Measurements from ENCODE around the gene FAM3C.
A peak's percentile ranks its signal among the peaks of the same experiment; 100 is the strongest.

FAM3C gene

DNA sequence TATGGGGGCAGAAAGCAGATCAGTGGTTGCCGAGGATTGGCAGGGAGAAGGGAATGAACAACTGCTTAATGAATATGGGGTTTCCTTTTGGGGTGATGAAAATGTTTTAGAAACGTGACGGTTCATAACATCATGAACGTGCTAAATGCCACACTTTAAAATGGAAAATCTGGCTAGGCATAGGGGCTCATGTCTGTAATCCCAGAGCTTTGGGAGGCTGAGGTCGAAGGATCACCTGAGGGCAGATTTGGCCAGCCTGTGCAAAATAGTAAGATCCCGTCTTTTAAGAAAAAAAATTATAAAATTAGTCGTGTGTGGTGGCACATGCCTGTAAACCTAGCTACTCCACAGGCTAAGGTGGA, 3.1 kb downstream of the FAM3C start:
- H2BK12ac ChIP-seq (ENCODE audit: low read length): no peak overlapping the region
- no peaks in the 10 kb centered on the region for H3K27me3 ChIP-seq (ENCODE audit: control insufficient read depth in 3 of 3, insufficient read depth in 3 of 3, low read depth in 1 of 3, low read length in 3 of 3)
- H4K91ac ChIP-seq (ENCODE audit: low read depth, low read length, poor library complexity): no peak overlapping the region
- H3K36me3 ChIP-seq (replicated peaks in 1 of 2; ENCODE audit: control insufficient read depth in 2 of 2, insufficient read depth in 2 of 2, low read length in 2 of 2): peaks cover 0 to 21% of the 10 kb centered on the region in 2 donors
- no peak overlapping the region for H2AFZ ChIP-seq (ENCODE audit: low read length)
- no peak overlapping the region for H2AK5ac ChIP-seq (ENCODE audit: low read depth, low read length)
- no peak overlapping the region for H3K23ac ChIP-seq (ENCODE audit: low read depth, low read length, poor library complexity)
- no peak overlapping the region for H3K27ac ChIP-seq (replicated peaks; ENCODE audit: low read length)
- no peak overlapping the region for H2BK5ac ChIP-seq (ENCODE audit: low read length)
- H3K18ac ChIP-seq (ENCODE audit: low read length): no peak overlapping the region
- no peak overlapping the region for H3K4me2 ChIP-seq (ENCODE audit: insufficient read depth, low read length, poor library complexity, severe bottlenecking)
- H2BK120ac ChIP-seq (ENCODE audit: low read depth, low read length): no peak overlapping the region
- H3K14ac ChIP-seq (ENCODE audit: low read length): no peak overlapping the region
- H3K9ac ChIP-seq (ENCODE audit: low read depth, low read length, poor library complexity): no peak overlapping the region
- H3K9me3 ChIP-seq (replicated peaks in 1 of 2; ENCODE audit: control insufficient read depth in 2 of 2, insufficient read depth in 1 of 2, low read depth in 1 of 2, low read length in 2 of 2): peaks cover 0 to 10% of the 10 kb centered on the region in 2 donors
- H3K4me3 ChIP-seq (ENCODE audit: low read length in 2 of 2): no peak overlapping the region
- WGBS, 2 donors (ENCODE audit: extremely low coverage in 2 of 2, insufficient read length in 2 of 2, insufficient replicate concordance in 1 of 2): no CpG with 5 or more reads among the region's 7 CpGs
- peaks cover 1% of the 10 kb centered on the region for H3K79me1 ChIP-seq (ENCODE audit: low read depth, low read length)
- H2BK15ac ChIP-seq (ENCODE audit: low read length): no peak overlapping the region
- peaks cover 4 to 5% of the 10 kb centered on the region in 2 donors for H3K4me1 ChIP-seq (ENCODE audit: control insufficient read depth in 2 of 2, insufficient read depth in 1 of 2, low read depth in 1 of 2, low read length in 2 of 2)
- no peak overlapping the region for H4K8ac ChIP-seq (ENCODE audit: low read depth, low read length)
- H3K4ac ChIP-seq (ENCODE audit: low read length): no peak overlapping the region
- no peak for DNase-seq (ENCODE audit: low spot score)

DNA sequence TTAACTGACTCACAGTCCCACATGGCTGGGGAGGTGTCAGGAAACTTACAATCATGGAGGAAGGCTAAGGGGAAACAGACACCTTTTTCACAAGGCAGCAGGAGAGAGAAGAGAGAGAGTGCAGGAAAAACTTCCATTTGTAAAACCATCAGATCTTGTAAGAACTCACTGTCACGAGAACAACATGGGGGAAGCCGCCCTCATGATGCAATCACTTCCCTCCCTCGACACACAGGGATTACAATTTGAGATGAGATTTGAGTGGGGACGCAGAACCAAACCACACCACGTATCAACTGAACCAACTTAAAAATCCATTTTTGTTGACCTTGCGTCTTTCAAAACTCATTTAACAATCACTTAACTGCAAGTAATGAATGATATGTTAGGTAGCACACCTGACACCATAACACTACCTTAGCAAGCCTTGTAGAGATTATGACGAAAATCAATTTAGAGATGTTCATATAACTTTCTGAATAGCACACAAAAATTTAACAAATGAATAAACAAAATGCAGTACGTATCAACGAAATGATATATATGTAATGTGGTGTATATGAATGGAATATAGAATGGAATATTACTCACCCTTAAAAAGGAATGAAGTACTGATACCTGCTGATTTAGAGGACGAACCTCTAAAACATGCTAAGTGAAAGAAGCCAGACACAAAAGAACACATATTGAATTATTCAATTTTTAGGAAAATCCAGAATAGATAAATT, 3.7 kb downstream of the FAM3C start:
- no peak overlapping the region for H2AFZ ChIP-seq (ENCODE audit: low read length)
- peaks cover 0 to 10% of the 10 kb centered on the region in 2 donors for H3K9me3 ChIP-seq (replicated peaks in 1 of 2; ENCODE audit: control insufficient read depth in 2 of 2, insufficient read depth in 1 of 2, low read depth in 1 of 2, low read length in 2 of 2)
- WGBS, 2 donors (ENCODE audit: extremely low coverage in 2 of 2, insufficient read length in 2 of 2, insufficient replicate concordance in 1 of 2): no CpG with 5 or more reads among the region's 10 CpGs
- H4K8ac ChIP-seq (ENCODE audit: low read depth, low read length): no peak overlapping the region
- no peak overlapping the region for H3K9ac ChIP-seq (ENCODE audit: low read depth, low read length, poor library complexity)
- peaks cover 0 to 21% of the 10 kb centered on the region in 2 donors for H3K36me3 ChIP-seq (replicated peaks in 1 of 2; ENCODE audit: control insufficient read depth in 2 of 2, insufficient read depth in 2 of 2, low read length in 2 of 2)
- H3K14ac ChIP-seq (ENCODE audit: low read length): no peak overlapping the region
- no peak overlapping the region for H2BK5ac ChIP-seq (ENCODE audit: low read length)
- no peak overlapping the region for H3K4ac ChIP-seq (ENCODE audit: low read length)
- peaks cover 4 to 5% of the 10 kb centered on the region in 2 donors for H3K4me1 ChIP-seq (ENCODE audit: control insufficient read depth in 2 of 2, insufficient read depth in 1 of 2, low read depth in 1 of 2, low read length in 2 of 2)
- H2BK120ac ChIP-seq (ENCODE audit: low read depth, low read length): no peak overlapping the region
- no peaks in the 10 kb centered on the region for H3K27me3 ChIP-seq (ENCODE audit: control insufficient read depth in 3 of 3, insufficient read depth in 3 of 3, low read depth in 1 of 3, low read length in 3 of 3)
- H3K4me2 ChIP-seq (ENCODE audit: insufficient read depth, low read length, poor library complexity, severe bottlenecking): no peak overlapping the region
- peaks cover 1% of the 10 kb centered on the region for H3K79me1 ChIP-seq (ENCODE audit: low read depth, low read length)
- no peak overlapping the region for H2BK12ac ChIP-seq (ENCODE audit: low read length)
- H3K27ac ChIP-seq (replicated peaks; ENCODE audit: low read length): no peak overlapping the region
- no peak overlapping the region for H3K23ac ChIP-seq (ENCODE audit: low read depth, low read length, poor library complexity)
- H3K18ac ChIP-seq (ENCODE audit: low read length): no peak overlapping the region
- H2AK5ac ChIP-seq (ENCODE audit: low read depth, low read length): no peak overlapping the region
- no peak overlapping the region for H4K91ac ChIP-seq (ENCODE audit: low read depth, low read length, poor library complexity)
- no peak overlapping the region for H2BK15ac ChIP-seq (ENCODE audit: low read length)
- no peak overlapping the region for H3K4me3 ChIP-seq (ENCODE audit: low read length in 2 of 2)
- DNase-seq (ENCODE audit: low spot score): no peak

DNA sequence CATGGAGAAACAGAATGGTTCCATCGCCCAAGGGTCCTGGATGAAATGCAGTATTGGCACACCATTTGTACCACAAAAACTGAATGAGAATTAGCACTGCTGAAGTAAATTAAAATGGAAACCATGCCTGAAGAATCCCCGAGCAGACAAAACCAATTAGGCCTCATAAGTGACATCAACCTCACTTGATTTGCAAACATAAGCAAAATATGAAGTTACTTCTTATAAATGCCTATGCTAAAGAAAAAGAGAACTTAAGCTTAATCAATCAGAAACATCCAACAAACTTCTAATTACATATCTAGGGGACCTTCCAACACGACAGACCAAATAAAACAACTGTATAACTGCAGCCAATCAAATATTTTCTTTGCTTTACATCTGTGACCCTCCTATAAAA, 4.4 kb downstream of the FAM3C start:
- H4K8ac ChIP-seq (ENCODE audit: low read depth, low read length): no peak overlapping the region
- peaks cover 1% of the 10 kb centered on the region for H3K79me1 ChIP-seq (ENCODE audit: low read depth, low read length)
- H2BK12ac ChIP-seq (ENCODE audit: low read length): no peak overlapping the region
- H3K9me3 ChIP-seq (replicated peaks in 1 of 2; ENCODE audit: control insufficient read depth in 2 of 2, insufficient read depth in 1 of 2, low read depth in 1 of 2, low read length in 2 of 2): peaks cover 0 to 10% of the 10 kb centered on the region in 2 donors
- no peak overlapping the region for H3K9ac ChIP-seq (ENCODE audit: low read depth, low read length, poor library complexity)
- H3K23ac ChIP-seq (ENCODE audit: low read depth, low read length, poor library complexity): no peak overlapping the region
- H3K4me3 ChIP-seq (ENCODE audit: low read length in 2 of 2): peak overlapping the region in 1 of 2 donors; percentile 59
- no peak overlapping the region for H3K27ac ChIP-seq (replicated peaks; ENCODE audit: low read length)
- peaks cover 0 to 21% of the 10 kb centered on the region in 2 donors for H3K36me3 ChIP-seq (replicated peaks in 1 of 2; ENCODE audit: control insufficient read depth in 2 of 2, insufficient read depth in 2 of 2, low read length in 2 of 2)
- WGBS, 2 donors (ENCODE audit: extremely low coverage in 2 of 2, insufficient read length in 2 of 2, insufficient replicate concordance in 1 of 2): no CpG with 5 or more reads among the region's 3 CpGs
- no peak overlapping the region for H3K4me2 ChIP-seq (ENCODE audit: insufficient read depth, low read length, poor library complexity, severe bottlenecking)
- H4K91ac ChIP-seq (ENCODE audit: low read depth, low read length, poor library complexity): no peak overlapping the region
- H3K27me3 ChIP-seq (ENCODE audit: control insufficient read depth in 3 of 3, insufficient read depth in 3 of 3, low read depth in 1 of 3, low read length in 3 of 3): no peaks in the 10 kb centered on the region
- H3K14ac ChIP-seq (ENCODE audit: low read length): no peak overlapping the region
- no peak overlapping the region for H3K4ac ChIP-seq (ENCODE audit: low read length)
- H2AFZ ChIP-seq (ENCODE audit: low read length): no peak overlapping the region
- no peak overlapping the region for H2BK15ac ChIP-seq (ENCODE audit: low read length)
- DNase-seq (ENCODE audit: low spot score): no peak
- no peak overlapping the region for H2BK120ac ChIP-seq (ENCODE audit: low read depth, low read length)
- H2BK5ac ChIP-seq (ENCODE audit: low read length): no peak overlapping the region
- H2AK5ac ChIP-seq (ENCODE audit: low read depth, low read length): no peak overlapping the region
- no peak overlapping the region for H3K18ac ChIP-seq (ENCODE audit: low read length)
- H3K4me1 ChIP-seq (ENCODE audit: control insufficient read depth in 2 of 2, insufficient read depth in 1 of 2, low read depth in 1 of 2, low read length in 2 of 2): peaks cover 4 to 5% of the 10 kb centered on the region in 2 donors

DNA sequence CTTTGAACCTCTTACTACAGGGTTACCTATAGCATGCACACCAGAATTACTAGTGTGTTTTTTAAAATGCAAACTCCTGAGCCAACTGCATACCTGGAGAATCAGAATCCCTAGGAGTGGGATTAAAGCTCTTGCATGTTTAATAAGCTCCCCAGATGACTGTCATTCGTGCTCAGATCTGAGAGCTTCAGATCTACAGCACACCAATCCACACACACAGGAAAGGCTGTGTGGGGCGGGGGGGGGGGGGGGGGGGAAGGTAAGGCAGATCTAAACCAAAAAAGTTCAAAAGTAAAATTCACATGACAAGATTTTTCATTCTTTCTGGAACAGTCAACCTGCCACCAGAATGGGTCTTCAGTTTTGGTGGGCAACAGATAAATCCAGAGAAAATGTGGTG, 5.5 kb downstream of the FAM3C start:
- no peak overlapping the region for H4K91ac ChIP-seq (ENCODE audit: low read depth, low read length, poor library complexity)
- no peak overlapping the region for H3K14ac ChIP-seq (ENCODE audit: low read length)
- no peak overlapping the region for H3K23ac ChIP-seq (ENCODE audit: low read depth, low read length, poor library complexity)
- DNase-seq (ENCODE audit: low spot score): no peak
- no peaks in the 10 kb centered on the region for H3K27me3 ChIP-seq (ENCODE audit: control insufficient read depth in 3 of 3, insufficient read depth in 3 of 3, low read depth in 1 of 3, low read length in 3 of 3)
- H4K8ac ChIP-seq (ENCODE audit: low read depth, low read length): no peak overlapping the region
- H3K4me1 ChIP-seq (ENCODE audit: control insufficient read depth in 2 of 2, insufficient read depth in 1 of 2, low read depth in 1 of 2, low read length in 2 of 2): peaks cover 4 to 5% of the 10 kb centered on the region in 2 donors
- no peak overlapping the region for H2BK12ac ChIP-seq (ENCODE audit: low read length)
- H2BK120ac ChIP-seq (ENCODE audit: low read depth, low read length): no peak overlapping the region
- no peak overlapping the region for H2AFZ ChIP-seq (ENCODE audit: low read length)
- no peak overlapping the region for H3K4me3 ChIP-seq (ENCODE audit: low read length in 2 of 2)
- H3K18ac ChIP-seq (ENCODE audit: low read length): no peak overlapping the region
- no peak overlapping the region for H2BK5ac ChIP-seq (ENCODE audit: low read length)
- no peak overlapping the region for H2AK5ac ChIP-seq (ENCODE audit: low read depth, low read length)
- peaks cover 0 to 10% of the 10 kb centered on the region in 2 donors for H3K9me3 ChIP-seq (replicated peaks in 1 of 2; ENCODE audit: control insufficient read depth in 2 of 2, insufficient read depth in 1 of 2, low read depth in 1 of 2, low read length in 2 of 2)
- H3K4me2 ChIP-seq (ENCODE audit: insufficient read depth, low read length, poor library complexity, severe bottlenecking): no peak overlapping the region
- no peak overlapping the region for H3K4ac ChIP-seq (ENCODE audit: low read length)
- no CpG with 5 or more reads among the region's 2 CpGs for WGBS, 2 donors (ENCODE audit: extremely low coverage in 2 of 2, insufficient read length in 2 of 2, insufficient replicate concordance in 1 of 2)
- H3K79me1 ChIP-seq (ENCODE audit: low read depth, low read length): peaks cover under 1% of the 10 kb centered on the region
- H3K9ac ChIP-seq (ENCODE audit: low read depth, low read length, poor library complexity): no peak overlapping the region
- peaks cover 0 to 21% of the 10 kb centered on the region in 2 donors for H3K36me3 ChIP-seq (replicated peaks in 1 of 2; ENCODE audit: control insufficient read depth in 2 of 2, insufficient read depth in 2 of 2, low read length in 2 of 2)
- H3K27ac ChIP-seq (replicated peaks; ENCODE audit: low read length): no peak overlapping the region
- H2BK15ac ChIP-seq (ENCODE audit: low read length): no peak overlapping the region
